HepG2 (cell line): ENCODE data around the gene PPP1R13L. TPM values are rescaled to one million over a fixed set of nuclear protein-coding genes. Genes with fewer than 3 reads are reported as not detected.

Source experiments
- BCLAF1 ChIP-seq: fragments of 450-650 bp; IDR thresholded peaks from 2 replicates; pipeline ENCODE4 v1.6.1; 2017; ENCODE audit warnings: mild to moderate bottlenecking
- BRF2 ChIP-seq: sonication (generic); formaldehyde crosslinking; IDR thresholded peaks from 2 replicates; pipeline ENCODE4 v1.8.1; 2022; ENCODE audit warnings: mild to moderate bottlenecking, missing genetic modification reagents
- E2F1 ChIP-seq: sonication (generic); formaldehyde crosslinking; IDR thresholded peaks from 2 replicates; pipeline ENCODE4 v1.5.0; 2020; ENCODE audit warnings: missing genetic modification reagents
- FOXK2 ChIP-seq: fragments of 450-650 bp; IDR thresholded peaks from 2 replicates; pipeline ENCODE4 v1.6.1; 2016
- GTF3A ChIP-seq: sonication (generic); formaldehyde crosslinking; conservative IDR thresholded peaks from 2 replicates; pipeline ENCODE4 v1.4.0; 2020; ENCODE audit warnings: mild to moderate bottlenecking, missing genetic modification reagents
- GZF1 ChIP-seq: sonication (generic); formaldehyde crosslinking; IDR thresholded peaks from 2 replicates; pipeline ENCODE4 v1.5.1; 2020; ENCODE audit warnings: mild to moderate bottlenecking, missing genetic modification reagents
- HDAC2 ChIP-seq: sonication (generic); formaldehyde crosslinking; IDR thresholded peaks from 2 replicates; pipeline ENCODE4 v1.4.0; 2020; ENCODE audit warnings: missing genetic modification reagents
- HNRNPL ChIP-seq: fragments of 200-400 bp; formaldehyde crosslinking; IDR thresholded peaks from 2 replicates; pipeline ENCODE4 v1.6.1; 2017; ENCODE audit warnings: mild to moderate bottlenecking, low read depth, low read length
- KMT2A ChIP-seq: sonication (generic); formaldehyde crosslinking; IDR thresholded peaks from 2 replicates; pipeline ENCODE4 v1.4.0; 2020; ENCODE audit warnings: missing genetic modification reagents
- PCBP2 ChIP-seq: fragments of 200-400 bp; formaldehyde crosslinking; optimal IDR thresholded peaks from 2 replicates; pipeline ENCODE3; 2018; ENCODE audit warnings: low read length, low read depth; ENCODE audit not compliant: poor library complexity, severe bottlenecking
- PTBP1 ChIP-seq: fragments of 200-400 bp; formaldehyde crosslinking; IDR thresholded peaks from 2 replicates; pipeline ENCODE4 v1.6.1; 2018; ENCODE audit warnings: low read length, low read depth; ENCODE audit not compliant: poor library complexity, severe bottlenecking
- SNAI1 ChIP-seq: sonication (generic); formaldehyde crosslinking; IDR thresholded peaks from 2 replicates; pipeline ENCODE4 v1.5.0; 2020; ENCODE audit warnings: mild to moderate bottlenecking, missing genetic modification reagents, borderline replicate concordance
- ZBTB1 ChIP-seq: sonication (generic); formaldehyde crosslinking; IDR thresholded peaks from 2 replicates; pipeline ENCODE4 v1.4.0; 2020; ENCODE audit warnings: missing genetic modification reagents, borderline replicate concordance
- ZNF460 ChIP-seq: sonication (generic); formaldehyde crosslinking; IDR thresholded peaks from 2 replicates; pipeline ENCODE4 v1.5.1; 2020; ENCODE audit warnings: missing genetic modification reagents, mild to moderate bottlenecking, borderline replicate concordance
- ZNF510 ChIP-seq: sonication (generic); formaldehyde crosslinking; IDR thresholded peaks from 2 replicates; pipeline ENCODE4 v1.4.0; 2020; ENCODE audit warnings: low read depth, mild to moderate bottlenecking, missing genetic modification reagents
- ZNF616 ChIP-seq: sonication (generic); formaldehyde crosslinking; IDR thresholded peaks from 2 replicates; pipeline ENCODE4 v1.5.0; 2020; ENCODE audit warnings: low read depth, mild to moderate bottlenecking, missing genetic modification reagents
- ZNF747 ChIP-seq: sonication (generic); formaldehyde crosslinking; IDR thresholded peaks from 2 replicates; pipeline ENCODE4 v1.8.1; 2023; ENCODE audit warnings: missing genetic modification reagents, mild to moderate bottlenecking, borderline replicate concordance
- ZNF775 ChIP-seq: sonication (generic); formaldehyde crosslinking; IDR thresholded peaks from 2 replicates; pipeline ENCODE4 v1.4.0; 2020; ENCODE audit warnings: missing genetic modification reagents, mild to moderate bottlenecking, moderate library complexity, borderline replicate concordance
- polyA plus RNA-seq, 8 experiments: library from polyadenylated mRNA; depleted of rRNA in 3 of 8; stranded (reverse) in 7 of 8; unstranded in 1 of 8; fragments of >200 nt; fragmentation: Illumina TruSeq in 4 of 8; extraction: Trizol in 4 of 8; gene quantifications; 2 replicates each; pipeline versions ENCODE4 v1.2.1 to v1.2.3, GENCODE V29; 2011 to 2016; ENCODE audit warnings: low read depth in 4 of 8, missing spikeins in 1 of 8, mixed read lengths in 1 of 8; ENCODE audit not compliant: insufficient read depth in 1 of 8
- total RNA-seq, 5 experiments: library from RNA; depleted of rRNA; stranded (reverse); fragments of >200 nt; fragmentation: Illumina TruSeq; extraction: Trizol; gene quantifications; 2 replicates each; pipeline ENCODE4 v1.2.3, GENCODE V29; 2016; ENCODE audit warnings: low read depth in 1 of 5
- TF ChIP-seq, protein P1 (sequence below): sonication (generic); formaldehyde crosslinking; IDR thresholded peaks from 2 replicates; pipeline ENCODE4; 2020; ENCODE audit warnings: missing genetic modification reagents, mild to moderate bottlenecking, borderline replicate concordance

PPP1R13L gene
- total and polyA plus RNA-seq, 2 of the 13 experiments (the other 11 are each of a cell fraction or from before 2014, with no cell fraction given): 1.3 to 6.6 TPM

GRCh38 chr19:45443462-45444317, 38.8 kb upstream of the PPP1R13L start (continued):
- TF ChIP-seq, protein P1, sequence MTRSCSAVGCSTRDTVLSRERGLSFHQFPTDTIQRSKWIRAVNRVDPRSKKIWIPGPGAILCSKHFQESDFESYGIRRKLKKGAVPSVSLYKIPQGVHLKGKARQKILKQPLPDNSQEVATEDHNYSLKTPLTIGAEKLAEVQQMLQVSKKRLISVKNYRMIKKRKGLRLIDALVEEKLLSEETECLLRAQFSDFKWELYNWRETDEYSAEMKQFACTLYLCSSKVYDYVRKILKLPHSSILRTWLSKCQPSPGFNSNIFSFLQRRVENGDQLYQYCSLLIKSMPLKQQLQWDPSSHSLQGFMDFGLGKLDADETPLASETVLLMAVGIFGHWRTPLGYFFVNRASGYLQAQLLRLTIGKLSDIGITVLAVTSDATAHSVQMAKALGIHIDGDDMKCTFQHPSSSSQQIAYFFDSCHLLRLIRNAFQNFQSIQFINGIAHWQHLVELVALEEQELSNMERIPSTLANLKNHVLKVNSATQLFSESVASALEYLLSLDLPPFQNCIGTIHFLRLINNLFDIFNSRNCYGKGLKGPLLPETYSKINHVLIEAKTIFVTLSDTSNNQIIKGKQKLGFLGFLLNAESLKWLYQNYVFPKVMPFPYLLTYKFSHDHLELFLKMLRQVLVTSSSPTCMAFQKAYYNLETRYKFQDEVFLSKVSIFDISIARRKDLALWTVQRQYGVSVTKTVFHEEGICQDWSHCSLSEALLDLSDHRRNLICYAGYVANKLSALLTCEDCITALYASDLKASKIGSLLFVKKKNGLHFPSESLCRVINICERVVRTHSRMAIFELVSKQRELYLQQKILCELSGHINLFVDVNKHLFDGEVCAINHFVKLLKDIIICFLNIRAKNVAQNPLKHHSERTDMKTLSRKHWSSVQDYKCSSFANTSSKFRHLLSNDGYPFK: no peak
- TF ChIP-seq KMT2A (no peak), ZBTB1 (CRISPR knock-in tag) (no peak), PTBP1 (no peak), FOXK2 (no peak), ZNF616 (no peak), PCBP2 (peak; percentile 43), ZNF460 (CRISPR knock-in tag) (no peak), ZNF510 (CRISPR knock-in tag) (no peak), SNAI1 (CRISPR knock-in tag) (no peak), ZNF775 (CRISPR knock-in tag) (no peak), E2F1 (CRISPR knock-in tag) (0 out of 2 replicates have a peak, but pooled peaks have one; percentile 21), BRF2 (CRISPR knock-in tag) (no peak), GTF3A (CRISPR knock-in tag) (no peak), HNRNPL (no peak), BCLAF1 (no peak), GZF1 (CRISPR knock-in tag) (no peak), HDAC2 (CRISPR knock-in tag) (peak; percentile 69), ZNF747 (no peak)
